Upper lobe of left lung (tissue), 6 donors: Measurements from ENCODE around the gene ACAP2. TPM values are rescaled to one million over a fixed set of nuclear protein-coding genes. Genes with fewer than 3 reads are reported as not detected.

Experiments used
- ATAC-seq, 2 donors: fragments of 200-7000 bp; cut with Tn5 transposase; one replicate each; pipeline ENCODE4 v1.9.1; 2022; ENCODE audit warnings: mild to moderate bottlenecking in 2 of 2, moderate library complexity in 2 of 2; ENCODE audit not compliant: low FRiP score in 2 of 2
- DNase-seq, 2 donors: peaks; one replicate each; pipeline ENCODE4 v3.0.0-alpha.2; 2019 to 2020
- H3K27ac ChIP-seq, 4 donors: fragments of 200-600 bp; sonication (generic); one replicate each; pipeline ENCODE4 v1.5.1; 2016 to 2019
- H3K27me3 ChIP-seq, 4 donors: fragments of 200-600 bp; sonication (generic); one replicate each; pipeline ENCODE4 v1.5.1; 2017 to 2019
- H3K36me3 ChIP-seq, 4 donors: fragments of 200-600 bp; sonication (generic); one replicate each; pipeline ENCODE4 v1.5.1; 2016 to 2019
- H3K4me1 ChIP-seq, 4 donors: fragments of 200-600 bp; sonication (generic); one replicate each; pipeline ENCODE4 v1.5.1; 2018 to 2019
- H3K4me3 ChIP-seq, 4 donors: fragments of 200-600 bp; sonication (generic); one replicate each; pipeline ENCODE4 v1.5.1; 2017 to 2019; ENCODE audit warnings: mild to moderate bottlenecking in 2 of 4, moderate library complexity in 1 of 4
- H3K9me3 ChIP-seq, 4 donors: fragments of 200-600 bp; sonication (generic); one replicate each; pipeline ENCODE4 v1.5.1; 2018 to 2019
- EP300 ChIP-seq, 4 donors: sonication (generic); formaldehyde crosslinking; IDR thresholded peaks; one replicate each; pipeline ENCODE4 v1.5.1; 2017; ENCODE audit warnings: antibody characterized with exemption in 4 of 4, control low read depth in 2 of 4
- POLR2A ChIP-seq, 4 donors: fragments of 450-650 bp; IDR thresholded peaks; one replicate each; pipeline ENCODE4 v1.5.1; 2016 to 2017; ENCODE audit warnings: antibody characterized with exemption in 4 of 4, mild to moderate bottlenecking in 2 of 4
- POLR2AphosphoS5 ChIP-seq, 2 donors: sonication (generic); formaldehyde crosslinking; IDR thresholded peaks; one replicate each; pipeline ENCODE4 v1.5.1; 2017; ENCODE audit warnings: antibody characterized with exemption in 2 of 2
- WGBS, 2 donors: methylation state at CpG; one replicate each; pipeline ENCODE4 v1.1.5; 2017 to 2018; 5-methylcytosine and 5-hydroxymethylcytosine counted together
- total RNA-seq, 6 donors: library from RNA; depleted of rRNA in 4 of 6; stranded (reverse); fragments of >200 nt in 4 of 6; gene quantifications; one replicate each; pipeline versions ENCODE4 v1.1.0 to v1.2.1, GENCODE V29; 2016 to 2021
- TF ChIP-seq, protein P1 (sequence below), 6 experiments: fragments of 450-650 bp in 4 of 6; fragments of 200-600 bp in 2 of 6; sonication (generic) in 2 of 6; IDR thresholded peaks; one replicate each; pipeline ENCODE4 v1.5.1; 2016 to 2019; ENCODE audit warnings: antibody characterized with exemption in 6 of 6
- donor health status: DM: no; HTN: no; CAD: no; lungs with moderate emphysema.
- donor health status: DM: no; HTN: yes; CAD: no; lungs with severe emphysema.

The ACAP2 gene
- total RNA-seq, 6 donors from 2014 or later, result 30.6 to 75.2 (median 52.3) TPM

DNA sequence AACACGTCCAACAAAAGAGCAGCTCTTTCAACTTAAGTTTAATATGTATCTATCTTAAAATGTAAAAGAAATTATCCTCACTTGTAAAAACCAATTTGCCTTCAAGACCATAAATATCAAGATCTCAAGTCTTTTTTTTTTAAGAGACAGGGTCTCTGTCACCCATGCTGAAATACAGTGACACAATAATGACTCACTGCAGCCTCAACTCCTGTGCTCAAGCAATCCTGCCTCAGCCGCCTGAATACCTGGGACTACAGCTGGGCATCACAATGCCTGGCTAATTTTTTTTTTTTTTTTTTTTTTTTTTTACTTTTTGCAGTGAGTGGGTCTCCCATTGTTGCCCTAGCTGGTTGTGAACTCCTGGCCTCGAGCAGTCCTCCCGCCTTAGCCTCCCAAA is 26.0 kb downstream of the ACAP2 start:
- Histone ChIP-seq H3K4me1 (peaks cover 0 to 13% (median 4%) of the 10 kb centered on the region in 4 donors), H3K36me3 (no peaks in the 10 kb centered on the region), H3K27ac (no peak overlapping the region), H3K4me3 (no peak overlapping the region), H3K27me3 (no peaks in the 10 kb centered on the region), H3K9me3 (no peaks in the 10 kb centered on the region)
- TF ChIP-seq, protein P1, sequence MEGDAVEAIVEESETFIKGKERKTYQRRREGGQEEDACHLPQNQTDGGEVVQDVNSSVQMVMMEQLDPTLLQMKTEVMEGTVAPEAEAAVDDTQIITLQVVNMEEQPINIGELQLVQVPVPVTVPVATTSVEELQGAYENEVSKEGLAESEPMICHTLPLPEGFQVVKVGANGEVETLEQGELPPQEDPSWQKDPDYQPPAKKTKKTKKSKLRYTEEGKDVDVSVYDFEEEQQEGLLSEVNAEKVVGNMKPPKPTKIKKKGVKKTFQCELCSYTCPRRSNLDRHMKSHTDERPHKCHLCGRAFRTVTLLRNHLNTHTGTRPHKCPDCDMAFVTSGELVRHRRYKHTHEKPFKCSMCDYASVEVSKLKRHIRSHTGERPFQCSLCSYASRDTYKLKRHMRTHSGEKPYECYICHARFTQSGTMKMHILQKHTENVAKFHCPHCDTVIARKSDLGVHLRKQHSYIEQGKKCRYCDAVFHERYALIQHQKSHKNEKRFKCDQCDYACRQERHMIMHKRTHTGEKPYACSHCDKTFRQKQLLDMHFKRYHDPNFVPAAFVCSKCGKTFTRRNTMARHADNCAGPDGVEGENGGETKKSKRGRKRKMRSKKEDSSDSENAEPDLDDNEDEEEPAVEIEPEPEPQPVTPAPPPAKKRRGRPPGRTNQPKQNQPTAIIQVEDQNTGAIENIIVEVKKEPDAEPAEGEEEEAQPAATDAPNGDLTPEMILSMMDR (IDR thresholded peaks at IDR 0.05), result no peak
- TF ChIP-seq POLR2A (IDR thresholded peaks at IDR 0.05) (no peak), EP300 (IDR thresholded peaks at IDR 0.05) (no peak), POLR2AphosphoS5 (IDR thresholded peaks at IDR 0.05) (no peak)
- DNase-seq (no peak), ATAC-seq (no peak)
- WGBS, 2 donors, result 91 to 96% methylated on average over 4 of the region's 4 CpGs

DNA sequence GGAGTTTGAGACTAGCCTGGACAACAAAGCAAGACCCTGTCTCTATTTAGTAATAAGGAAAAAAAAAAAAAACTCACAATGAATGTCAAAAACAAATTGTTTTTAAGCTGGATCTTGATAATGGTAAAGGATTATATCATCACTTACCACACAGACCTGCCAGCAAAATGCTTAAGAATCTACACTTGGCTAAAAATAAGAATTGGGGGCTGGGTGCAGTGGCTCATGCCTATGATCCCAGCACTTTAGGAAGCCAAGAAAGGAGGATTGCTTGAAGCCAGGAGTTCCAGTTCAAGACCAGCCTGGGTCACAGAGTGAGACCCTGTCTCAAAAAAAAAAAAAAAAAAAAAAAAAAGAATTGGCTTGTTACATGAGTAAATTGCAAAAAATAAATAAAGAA is 31.0 kb downstream of the ACAP2 start:
- Histone ChIP-seq H3K36me3 (no peaks in the 10 kb centered on the region), H3K27ac (no peak overlapping the region), H3K4me3 (no peak overlapping the region), H3K27me3 (no peaks in the 10 kb centered on the region), H3K4me1 (peaks cover 0 to 18% (median 6%) of the 10 kb centered on the region in 4 donors), H3K9me3 (no peaks in the 10 kb centered on the region)
- ATAC-seq (no peak), DNase-seq (no peak)
- no peak for TF ChIP-seq POLR2A (IDR thresholded peaks at IDR 0.05)
- TF ChIP-seq, protein P1 (IDR thresholded peaks at IDR 0.05), result no peak
- no peak for TF ChIP-seq POLR2AphosphoS5 (IDR thresholded peaks at IDR 0.05)
- TF ChIP-seq EP300 (IDR thresholded peaks at IDR 0.05), result no peak

DNA sequence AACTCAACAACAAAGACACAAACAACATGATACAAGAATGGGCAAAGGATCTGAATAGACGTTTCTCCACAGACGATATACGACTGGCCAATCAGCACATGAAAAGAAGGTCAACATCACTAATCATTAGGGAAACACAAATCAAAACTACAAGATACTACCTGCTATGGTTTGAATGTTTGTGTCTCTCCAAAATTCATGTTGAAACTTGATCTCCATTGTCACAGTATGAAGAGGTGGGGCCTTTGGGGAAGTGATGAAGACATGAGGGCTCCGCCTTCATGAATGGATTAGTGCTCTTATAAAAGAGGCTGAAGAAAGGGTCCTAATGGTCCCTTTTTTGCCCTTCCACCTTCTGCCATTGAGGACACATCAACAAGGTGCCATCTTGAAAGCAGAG is 32.3 kb downstream of the ACAP2 start:
- whole genome bisulfite sequencing, 2 donors, result 94 to 95% methylated on average over 4 of the region's 4 CpGs
- no peaks in the 10 kb centered on the region for H3K36me3 ChIP-seq
- no peaks in the 10 kb centered on the region for H3K27me3 ChIP-seq
- peaks cover 6 to 18% (median 7%) of the 10 kb centered on the region in 4 donors for H3K4me1 ChIP-seq
- ATAC-seq, result no peak
- H3K4me3 ChIP-seq, result no peak overlapping the region
- TF ChIP-seq, protein P1 (IDR thresholded peaks at IDR 0.05), result no peak
- TF ChIP-seq POLR2A (IDR thresholded peaks at IDR 0.05) (no peak), EP300 (IDR thresholded peaks at IDR 0.05) (no peak), POLR2AphosphoS5 (IDR thresholded peaks at IDR 0.05) (no peak)
- no peak overlapping the region for H3K27ac ChIP-seq
- DNase-seq, result no peak
- no peaks in the 10 kb centered on the region for H3K9me3 ChIP-seq

DNA sequence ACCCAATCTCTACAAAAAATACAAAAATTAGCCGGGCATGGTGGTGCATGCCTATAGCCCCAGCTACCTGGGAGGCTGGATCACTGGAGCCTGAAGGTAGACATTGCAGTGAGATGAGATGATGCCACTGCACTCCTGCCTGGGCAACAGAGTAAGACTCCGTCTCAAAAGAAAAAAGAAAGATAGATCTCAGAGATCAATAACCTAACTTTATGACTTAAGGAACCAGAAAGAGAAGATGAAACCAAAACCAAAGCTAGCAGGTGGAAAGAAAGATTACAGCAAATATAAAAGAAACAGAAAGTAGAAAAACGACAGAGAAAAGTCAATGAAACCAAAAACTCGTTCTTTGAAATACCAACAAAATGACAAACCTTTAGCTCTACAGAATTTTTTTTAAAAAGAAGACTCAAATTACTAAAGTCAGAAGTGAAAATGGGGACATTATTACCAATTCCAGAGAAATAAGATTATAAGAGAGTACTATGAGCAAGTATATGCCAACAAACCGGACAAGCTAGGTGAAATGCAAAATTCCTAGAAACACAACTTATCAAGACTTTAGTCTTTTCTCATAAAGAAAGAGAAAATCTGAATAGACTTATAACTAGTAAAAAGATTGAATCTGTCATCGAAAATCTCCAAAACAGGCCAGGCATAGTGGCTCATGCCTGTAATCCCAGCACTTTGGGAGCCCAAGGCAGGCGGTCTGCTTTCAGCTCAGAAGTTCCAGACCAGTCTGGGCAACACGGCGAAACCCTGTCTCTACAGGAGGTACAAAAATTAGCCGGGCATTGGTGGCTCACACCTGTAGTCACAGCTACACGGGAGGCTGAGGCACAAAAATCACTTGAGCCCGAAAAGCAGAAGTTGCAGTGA is 35.0 kb downstream of the ACAP2 start:
- ATAC-seq (no peak), DNase-seq (no peak)
- TF ChIP-seq POLR2AphosphoS5 (IDR thresholded peaks at IDR 0.05), result no peak
- TF ChIP-seq, protein P1 (IDR thresholded peaks at IDR 0.05), result no peak
- TF ChIP-seq EP300 (IDR thresholded peaks at IDR 0.05), result no peak
- TF ChIP-seq POLR2A (IDR thresholded peaks at IDR 0.05), result no peak

More for the DNA sequence above, 35.0 kb downstream of the ACAP2 start:
- WGBS, 2 donors, result 84 to 85% methylated on average over 12 of the region's 12 CpGs
- no peaks in the 10 kb centered on the region for H3K27me3 ChIP-seq
- H3K4me1 ChIP-seq, result peaks cover 4 to 10% (median 7%) of the 10 kb centered on the region in 4 donors
- H3K4me3 ChIP-seq, result no peak overlapping the region
- no peaks in the 10 kb centered on the region for H3K9me3 ChIP-seq
- H3K27ac ChIP-seq, result no peak overlapping the region
- H3K36me3 ChIP-seq, result no peaks in the 10 kb centered on the region
